Smooth muscle cell (in vitro differentiated cells): Measurements from ENCODE around the gene EPB41L4A. TPM values are rescaled to one million over a fixed set of nuclear protein-coding genes. Genes with fewer than 3 reads are reported as not detected.

Source experiments
- DNase-seq: peaks from one replicate; lab custom pipeline; 2025; ENCODE audit not compliant: unreplicated experiment; lab: John Stamatoyannopoulos, UW
- H2AFZ ChIP-seq: fragments of 200-600 bp; sonication (generic); 2 replicates; pipeline ENCODE4 v1.6.0; 2016; ENCODE audit warnings: antibody characterized with exemption, low read depth, mild to moderate bottlenecking
- H3F3A ChIP-seq: fragments of 200-600 bp; sonication (generic); 2 replicates; pipeline ENCODE4 v1.6.0; 2017; ENCODE audit warnings: antibody characterized with exemption, low read depth
- H3K27ac ChIP-seq: fragments of 200-600 bp; sonication (generic); 2 replicates; pipeline ENCODE4 v1.5.1; 2016; ENCODE audit warnings: low read depth, mild to moderate bottlenecking
- H3K27me3 ChIP-seq: fragments of 200-600 bp; sonication (generic); 2 replicates; pipeline ENCODE4 v1.6.1; 2016; ENCODE audit warnings: low read depth, mild to moderate bottlenecking
- H3K36me3 ChIP-seq: fragments of 200-600 bp; sonication (generic); 2 replicates; pipeline ENCODE4 v1.5.1; 2016; ENCODE audit warnings: low read depth
- H3K4me1 ChIP-seq: fragments of 200-600 bp; sonication (generic); 2 replicates; pipeline ENCODE4 v1.5.1; 2016; ENCODE audit warnings: low read depth
- H3K4me2 ChIP-seq: fragments of 200-600 bp; sonication (generic); 2 replicates; pipeline ENCODE4 v1.6.0; 2016; ENCODE audit warnings: mild to moderate bottlenecking
- H3K4me3 ChIP-seq: fragments of 200-600 bp; sonication (generic); 2 replicates; pipeline ENCODE4 v1.5.1; 2016; ENCODE audit warnings: mild to moderate bottlenecking
- H3K79me2 ChIP-seq: fragments of 200-600 bp; sonication (generic); 2 replicates; pipeline ENCODE4 v1.6.0; 2016; ENCODE audit warnings: low read depth, mild to moderate bottlenecking
- H3K9ac ChIP-seq: fragments of 200-600 bp; sonication (generic); 2 replicates; pipeline ENCODE4 v1.6.0; 2016; ENCODE audit warnings: low read depth
- H3K9me3 ChIP-seq: fragments of 200-600 bp; sonication (generic); replicated peaks from 2 replicates; pipeline ENCODE4 v1.5.1; 2016; ENCODE audit warnings: low read depth
- H4K20me1 ChIP-seq: fragments of 200-600 bp; sonication (generic); 2 replicates; pipeline ENCODE4 v1.6.0; 2016; ENCODE audit warnings: low read depth
- WGBS: methylation state at CpG from one replicate; pipeline ENCODE4 v1.1.7; 2016; ENCODE audit warnings: low lambda C conversion rate; 5-methylcytosine and 5-hydroxymethylcytosine counted together
- polyA plus RNA-seq: library from polyadenylated mRNA; unstranded; fragments of >200 nt; fragmentation: Nextera tagmentation; extraction: Ambion mirVana; gene quantifications from 2 replicates; pipeline ENCODE4 v1.2.1, GENCODE V29; 2016
- total RNA-seq: library from RNA; depleted of rRNA; stranded (reverse); fragments of >200 nt; gene quantifications from 2 replicates; pipeline ENCODE4 v1.2.3, GENCODE V29; 2014
- TF ChIP-seq, protein P1 (sequence below): fragments of 200-600 bp; sonication (generic); IDR thresholded peaks from 2 replicates; pipeline ENCODE4 v1.5.1; 2017; ENCODE audit warnings: borderline replicate concordance, mild to moderate bottlenecking, antibody characterized with exemption; ENCODE audit not compliant: insufficient read depth, poor library complexity, severe bottlenecking

The EPB41L4A gene
- total and polyA plus RNA-seq, 2 experiments from 2014 or later, result 2.9 to 8.9 TPM

DNA sequence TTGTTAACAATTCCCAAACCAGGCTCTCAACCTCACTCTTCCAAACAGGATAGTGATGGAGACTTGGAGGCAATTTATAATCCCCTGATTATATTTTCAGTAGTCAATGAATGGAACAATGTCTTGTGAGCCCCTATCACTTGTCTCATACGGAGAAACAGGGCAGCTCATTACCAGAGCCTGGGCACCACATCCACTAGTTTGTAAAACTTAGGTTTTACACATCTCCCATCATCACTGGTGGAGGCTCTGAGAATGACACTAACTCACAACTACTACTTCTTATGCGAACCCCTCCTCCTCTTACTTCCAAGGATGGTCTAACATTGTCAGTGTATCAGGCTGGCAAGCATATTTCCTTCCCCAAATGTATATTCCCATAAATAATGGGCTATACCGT, 253.7 kb downstream of the EPB41L4A start:
- H3K4me1 ChIP-seq, result peaks cover 7% of the 10 kb centered on the region
- peak overlapping the region; percentile 14 for H3K27ac ChIP-seq
- no peaks in the 10 kb centered on the region for H3K36me3 ChIP-seq
- H3K79me2 ChIP-seq, result peaks cover 18% of the 10 kb centered on the region
- WGBS, result 75% methylated on average over 3 of the region's 3 CpGs
- H3K9ac ChIP-seq, result no peak overlapping the region
- no peak overlapping the region for H2AFZ ChIP-seq
- H3K4me3 ChIP-seq, result no peak overlapping the region
- H4K20me1 ChIP-seq, result peaks cover 24% of the 10 kb centered on the region
- DNase-seq, result no peak
- H3K9me3 ChIP-seq, result no peaks in the 10 kb centered on the region
- H3F3A ChIP-seq, result peaks cover 28% of the 10 kb centered on the region
- H3K27me3 ChIP-seq, result no peaks in the 10 kb centered on the region
- no peak overlapping the region for H3K4me2 ChIP-seq
- TF ChIP-seq, protein P1, sequence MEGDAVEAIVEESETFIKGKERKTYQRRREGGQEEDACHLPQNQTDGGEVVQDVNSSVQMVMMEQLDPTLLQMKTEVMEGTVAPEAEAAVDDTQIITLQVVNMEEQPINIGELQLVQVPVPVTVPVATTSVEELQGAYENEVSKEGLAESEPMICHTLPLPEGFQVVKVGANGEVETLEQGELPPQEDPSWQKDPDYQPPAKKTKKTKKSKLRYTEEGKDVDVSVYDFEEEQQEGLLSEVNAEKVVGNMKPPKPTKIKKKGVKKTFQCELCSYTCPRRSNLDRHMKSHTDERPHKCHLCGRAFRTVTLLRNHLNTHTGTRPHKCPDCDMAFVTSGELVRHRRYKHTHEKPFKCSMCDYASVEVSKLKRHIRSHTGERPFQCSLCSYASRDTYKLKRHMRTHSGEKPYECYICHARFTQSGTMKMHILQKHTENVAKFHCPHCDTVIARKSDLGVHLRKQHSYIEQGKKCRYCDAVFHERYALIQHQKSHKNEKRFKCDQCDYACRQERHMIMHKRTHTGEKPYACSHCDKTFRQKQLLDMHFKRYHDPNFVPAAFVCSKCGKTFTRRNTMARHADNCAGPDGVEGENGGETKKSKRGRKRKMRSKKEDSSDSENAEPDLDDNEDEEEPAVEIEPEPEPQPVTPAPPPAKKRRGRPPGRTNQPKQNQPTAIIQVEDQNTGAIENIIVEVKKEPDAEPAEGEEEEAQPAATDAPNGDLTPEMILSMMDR, result no peak

DNA sequence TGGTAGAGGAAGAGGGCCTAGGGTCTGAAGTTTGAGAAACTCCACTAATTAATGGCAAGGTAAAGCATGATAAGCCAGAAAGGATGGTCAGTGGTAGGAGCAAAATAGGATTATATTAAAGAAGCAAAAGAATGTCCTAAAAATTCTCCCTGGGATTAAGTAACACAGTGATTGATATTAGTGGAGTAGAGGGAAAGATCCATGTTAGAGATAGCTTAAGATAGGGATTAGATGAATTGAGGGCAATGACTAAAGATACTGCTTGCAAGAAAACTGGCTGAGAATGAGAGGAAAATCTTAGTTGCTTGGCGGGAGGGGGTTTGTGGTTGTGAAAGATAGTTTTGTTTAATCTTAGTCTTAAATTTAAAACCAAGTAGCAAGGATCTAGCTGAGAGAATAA, 255.6 kb downstream of the EPB41L4A start:
- DNase-seq, result no peak
- no peaks in the 10 kb centered on the region for H3K27me3 ChIP-seq
- peaks cover 28% of the 10 kb centered on the region for H3F3A ChIP-seq
- H3K79me2 ChIP-seq, result peaks cover 18% of the 10 kb centered on the region
- TF ChIP-seq, protein P1, result no peak
- peaks cover 24% of the 10 kb centered on the region for H4K20me1 ChIP-seq
- H3K9ac ChIP-seq, result no peak overlapping the region
- H3K36me3 ChIP-seq, result no peaks in the 10 kb centered on the region
- H3K4me2 ChIP-seq, result no peak overlapping the region
- no peaks in the 10 kb centered on the region for H3K9me3 ChIP-seq
- H3K4me1 ChIP-seq, result peaks cover 7% of the 10 kb centered on the region
- no peak overlapping the region for H3K4me3 ChIP-seq
- 85% methylated on average over 1 of the region's 1 CpG for WGBS
- H3K27ac ChIP-seq, result peak overlapping the region; percentile 82
- no peak overlapping the region for H2AFZ ChIP-seq

DNA sequence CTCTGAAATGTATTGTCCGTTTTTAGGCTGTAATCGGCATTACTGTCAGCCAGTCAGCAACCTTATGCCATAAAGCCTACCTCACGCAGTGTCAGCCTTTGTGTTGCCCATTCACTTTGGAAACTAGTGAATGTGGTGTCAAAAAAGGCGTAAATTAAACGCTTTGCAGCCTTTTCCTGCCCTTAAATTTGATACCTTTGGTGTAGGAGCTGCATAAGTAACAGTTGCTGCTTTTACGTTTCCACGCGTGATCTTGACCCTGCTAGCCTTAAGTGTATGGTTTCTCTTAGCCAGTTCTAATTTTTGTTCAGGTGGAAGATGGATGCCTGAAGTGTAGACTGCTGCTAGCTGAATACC, 257.7 kb downstream of the EPB41L4A start:
- no peak for DNase-seq
- 1% methylated on average over 8 of the region's 8 CpGs for WGBS
- Histone ChIP-seq H3K4me1 (peaks cover 7% of the 10 kb centered on the region), H3K9me3 (no peaks in the 10 kb centered on the region), H3K4me3 (peak overlapping the region; percentile 84), H3K27ac (peak overlapping the region; percentile 82), H3K4me2 (peak overlapping the region; percentile 90), H3K9ac (peak overlapping the region; percentile 95), H3F3A (peaks cover 25% of the 10 kb centered on the region), H3K27me3 (no peaks in the 10 kb centered on the region), H2AFZ (no peak overlapping the region), H3K36me3 (no peaks in the 10 kb centered on the region), H3K79me2 (peaks cover 18% of the 10 kb centered on the region), H4K20me1 (peaks cover 24% of the 10 kb centered on the region)
- TF ChIP-seq, protein P1, result no peak

DNA sequence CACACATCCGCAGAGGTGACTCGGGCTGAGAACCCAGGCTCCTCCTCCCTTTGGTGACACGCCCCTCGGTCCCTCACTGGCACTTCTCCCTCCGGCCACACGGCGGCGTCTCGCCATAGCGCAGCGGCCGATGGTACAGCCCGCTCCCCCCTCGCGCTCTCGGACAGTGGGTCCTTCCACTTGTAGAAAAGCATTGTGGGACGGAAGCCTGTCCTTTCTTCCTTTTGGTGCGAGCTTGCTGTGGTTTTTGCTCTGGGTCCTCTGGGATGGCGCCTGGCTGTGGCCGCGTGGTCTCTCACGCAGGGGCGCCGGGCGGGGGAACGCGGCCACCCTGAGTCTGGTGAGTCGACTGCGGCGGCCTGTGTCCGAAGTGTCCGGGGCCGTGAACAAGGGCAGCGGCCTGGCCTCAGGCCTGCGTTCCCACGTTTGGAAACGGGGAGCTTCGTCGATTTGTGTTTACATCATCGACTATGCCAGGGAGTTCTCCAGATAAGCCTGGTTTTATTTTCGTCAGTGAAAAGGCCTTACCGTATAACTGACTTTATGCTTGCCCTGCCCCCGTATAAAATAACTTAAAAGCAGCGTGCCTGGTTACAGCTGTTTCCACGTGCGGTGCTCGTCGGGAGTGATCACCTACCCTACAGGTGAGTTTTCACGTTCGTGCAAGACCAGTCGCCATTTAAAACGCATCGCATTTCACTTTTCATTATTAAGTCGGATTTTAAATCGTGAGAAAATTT, 258.3 kb downstream of the EPB41L4A start:
- peaks cover 25% of the 10 kb centered on the region for H3F3A ChIP-seq
- H3K9me3 ChIP-seq, result no peaks in the 10 kb centered on the region
- H4K20me1 ChIP-seq, result peaks cover 24% of the 10 kb centered on the region
- H3K9ac ChIP-seq, result peak overlapping the region; percentile 95
- TF ChIP-seq, protein P1, result peak; percentile 95
- H3K27me3 ChIP-seq, result no peaks in the 10 kb centered on the region
- DNase-seq, result peak; percentile 82
- H3K27ac ChIP-seq, result peak overlapping the region; percentile 82
- peak overlapping the region; percentile 84 for H3K4me3 ChIP-seq
- H2AFZ ChIP-seq, result peak overlapping the region; percentile 87
- under 1% methylated on average over 55 of the region's 55 CpGs for WGBS
- peaks cover 11% of the 10 kb centered on the region for H3K4me1 ChIP-seq
- H3K36me3 ChIP-seq, result no peaks in the 10 kb centered on the region
- H3K4me2 ChIP-seq, result peak overlapping the region; percentile 90
- peaks cover 18% of the 10 kb centered on the region for H3K79me2 ChIP-seq
